ENCODE data around the gene FBP2.

DNA sequence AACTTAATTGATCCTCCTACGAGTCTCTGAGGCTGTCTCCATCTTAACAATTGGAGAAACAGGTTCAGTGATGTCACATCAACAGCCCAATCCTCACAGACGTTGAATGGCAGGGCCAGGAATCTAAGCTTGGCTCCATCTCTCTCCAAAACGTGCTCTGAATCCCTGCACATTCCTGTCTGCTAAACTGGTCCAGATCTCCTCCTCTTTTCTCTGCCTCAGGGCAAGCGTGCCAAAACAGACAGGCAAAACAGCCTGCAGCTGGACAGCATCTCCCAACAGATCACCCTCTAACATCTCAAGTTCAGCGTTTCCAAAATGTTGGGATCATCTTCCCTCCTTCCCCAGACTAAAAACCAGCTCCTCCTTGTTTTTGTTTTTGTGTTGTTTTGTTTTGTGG lies 39.1 kb upstream of the FBP2 start:
- TF ChIP-seq POLR2A (IDR thresholded peaks at IDR 0.05) = no peak
- TF ChIP-seq, protein P1, sequence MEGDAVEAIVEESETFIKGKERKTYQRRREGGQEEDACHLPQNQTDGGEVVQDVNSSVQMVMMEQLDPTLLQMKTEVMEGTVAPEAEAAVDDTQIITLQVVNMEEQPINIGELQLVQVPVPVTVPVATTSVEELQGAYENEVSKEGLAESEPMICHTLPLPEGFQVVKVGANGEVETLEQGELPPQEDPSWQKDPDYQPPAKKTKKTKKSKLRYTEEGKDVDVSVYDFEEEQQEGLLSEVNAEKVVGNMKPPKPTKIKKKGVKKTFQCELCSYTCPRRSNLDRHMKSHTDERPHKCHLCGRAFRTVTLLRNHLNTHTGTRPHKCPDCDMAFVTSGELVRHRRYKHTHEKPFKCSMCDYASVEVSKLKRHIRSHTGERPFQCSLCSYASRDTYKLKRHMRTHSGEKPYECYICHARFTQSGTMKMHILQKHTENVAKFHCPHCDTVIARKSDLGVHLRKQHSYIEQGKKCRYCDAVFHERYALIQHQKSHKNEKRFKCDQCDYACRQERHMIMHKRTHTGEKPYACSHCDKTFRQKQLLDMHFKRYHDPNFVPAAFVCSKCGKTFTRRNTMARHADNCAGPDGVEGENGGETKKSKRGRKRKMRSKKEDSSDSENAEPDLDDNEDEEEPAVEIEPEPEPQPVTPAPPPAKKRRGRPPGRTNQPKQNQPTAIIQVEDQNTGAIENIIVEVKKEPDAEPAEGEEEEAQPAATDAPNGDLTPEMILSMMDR (IDR thresholded peaks at IDR 0.05) = no peak

Measured in esophagus squamous epithelium (tissue), 4 donors.